Uterus (tissue), 4 donors: ENCODE results near the gene ATP13A2. TPM values are rescaled to one million over a fixed set of nuclear protein-coding genes. Genes with fewer than 3 reads are reported as not detected.

Source experiments
- DNase-seq, 2 donors: peaks; one replicate each; pipeline ENCODE4 v3.0.0-alpha.2; 2019 to 2020
- H3K27ac ChIP-seq, 2 donors: fragments of 200-600 bp; sonication (generic); 1 replicate in 1 of 2; 2 replicates in 1 of 2; pipeline ENCODE4 v1.5.1; 2016 to 2018
- H3K27me3 ChIP-seq, 2 donors: fragments of 200-600 bp; sonication (generic); one replicate each; pipeline ENCODE4 v1.5.1; 2018 to 2019; ENCODE audit warnings: control low read depth in 1 of 2
- H3K36me3 ChIP-seq, 2 donors: fragments of 200-600 bp; sonication (generic); one replicate each; pipeline ENCODE4 v1.5.1; 2019; ENCODE audit warnings: control low read depth in 1 of 2
- H3K4me1 ChIP-seq, 2 donors: fragments of 200-600 bp; sonication (generic); one replicate each; pipeline ENCODE4 v1.5.1; 2018 to 2019; ENCODE audit warnings: control low read depth in 1 of 2
- H3K4me3 ChIP-seq, 2 donors: fragments of 200-600 bp; sonication (generic); 1 replicate in 1 of 2; 2 replicates in 1 of 2; pipeline ENCODE4 v1.5.1; 2018 to 2019; ENCODE audit warnings: mild to moderate bottlenecking in 1 of 2
- H3K9me3 ChIP-seq, 2 donors: fragments of 200-600 bp; sonication (generic); one replicate each; pipeline ENCODE4 v1.5.1; 2019; ENCODE audit warnings: control low read depth in 1 of 2
- POLR2A ChIP-seq, 2 donors: fragments of 450-650 bp; IDR thresholded peaks; one replicate each; pipeline ENCODE4 v1.6.1; 2016; ENCODE audit warnings: antibody characterized with exemption in 2 of 2, mild to moderate bottlenecking in 1 of 2, moderate library complexity in 1 of 2
- intact Hi-C: fragments of 100-400 bp; cut with DNase I; formaldehyde crosslinking; loops from one replicate; pipeline ENCODE4 v1.15.1; 2023; ENCODE audit warnings: low total_unique reads
- total RNA-seq, 4 donors: library from RNA; depleted of rRNA in 3 of 4; stranded (reverse); fragments of >200 nt in 3 of 4; gene quantifications; one replicate each; pipeline versions ENCODE4 v1.1.0 to v1.2.4, GENCODE V29; 2014 to 2023
- TF ChIP-seq, protein P1 (sequence below), 4 experiments: fragments of 200-600 bp in 2 of 4; fragments of 450-650 bp in 2 of 4; sonication (generic) in 2 of 4; IDR thresholded peaks; one replicate each; pipeline ENCODE4 v1.5.1; 2016 to 2019; ENCODE audit warnings: antibody characterized with exemption in 4 of 4, mild to moderate bottlenecking in 2 of 4, moderate library complexity in 1 of 4
- donor health status: DM: yes; HTN: yes; CAD: no.

The ATP13A2 gene
- total RNA-seq, 4 donors from 2014 or later, result 8.5 to 31.4 (median 19.7) TPM

DNA sequence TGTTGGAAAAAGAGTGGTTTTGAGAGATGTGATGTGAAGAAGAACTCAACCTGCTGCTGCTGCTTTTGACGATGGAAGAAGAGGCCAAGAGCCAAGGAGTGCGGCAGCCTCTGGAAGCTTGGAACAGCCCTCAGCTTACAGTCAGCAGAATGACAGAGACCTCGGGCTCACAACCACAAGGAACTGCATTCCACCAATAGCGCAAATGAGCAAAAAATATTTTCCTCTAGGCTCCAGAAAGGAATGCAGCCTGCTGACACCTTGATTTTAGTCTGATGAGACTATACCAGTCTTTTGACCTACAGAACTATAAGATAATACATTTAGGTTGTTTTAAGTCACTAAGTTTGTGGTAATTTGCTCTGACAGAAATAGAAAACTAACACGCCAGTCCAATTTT lies 31.9 kb upstream of the ATP13A2 start:
- no peak for TF ChIP-seq POLR2A (IDR thresholded peaks at IDR 0.05)
- TF ChIP-seq, protein P1, sequence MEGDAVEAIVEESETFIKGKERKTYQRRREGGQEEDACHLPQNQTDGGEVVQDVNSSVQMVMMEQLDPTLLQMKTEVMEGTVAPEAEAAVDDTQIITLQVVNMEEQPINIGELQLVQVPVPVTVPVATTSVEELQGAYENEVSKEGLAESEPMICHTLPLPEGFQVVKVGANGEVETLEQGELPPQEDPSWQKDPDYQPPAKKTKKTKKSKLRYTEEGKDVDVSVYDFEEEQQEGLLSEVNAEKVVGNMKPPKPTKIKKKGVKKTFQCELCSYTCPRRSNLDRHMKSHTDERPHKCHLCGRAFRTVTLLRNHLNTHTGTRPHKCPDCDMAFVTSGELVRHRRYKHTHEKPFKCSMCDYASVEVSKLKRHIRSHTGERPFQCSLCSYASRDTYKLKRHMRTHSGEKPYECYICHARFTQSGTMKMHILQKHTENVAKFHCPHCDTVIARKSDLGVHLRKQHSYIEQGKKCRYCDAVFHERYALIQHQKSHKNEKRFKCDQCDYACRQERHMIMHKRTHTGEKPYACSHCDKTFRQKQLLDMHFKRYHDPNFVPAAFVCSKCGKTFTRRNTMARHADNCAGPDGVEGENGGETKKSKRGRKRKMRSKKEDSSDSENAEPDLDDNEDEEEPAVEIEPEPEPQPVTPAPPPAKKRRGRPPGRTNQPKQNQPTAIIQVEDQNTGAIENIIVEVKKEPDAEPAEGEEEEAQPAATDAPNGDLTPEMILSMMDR (IDR thresholded peaks at IDR 0.05), result no peak
- H3K4me3 ChIP-seq, result no peak overlapping the region
- no peaks in the 10 kb centered on the region for H3K27me3 ChIP-seq
- H3K27ac ChIP-seq, result no peak overlapping the region
- no peaks in the 10 kb centered on the region for H3K36me3 ChIP-seq
- intact Hi-C loops, result no loop called here
- no peak for DNase-seq
- H3K9me3 ChIP-seq, result no peaks in the 10 kb centered on the region
- H3K4me1 ChIP-seq, result peaks cover 0 to 5% of the 10 kb centered on the region in 2 donors

DNA sequence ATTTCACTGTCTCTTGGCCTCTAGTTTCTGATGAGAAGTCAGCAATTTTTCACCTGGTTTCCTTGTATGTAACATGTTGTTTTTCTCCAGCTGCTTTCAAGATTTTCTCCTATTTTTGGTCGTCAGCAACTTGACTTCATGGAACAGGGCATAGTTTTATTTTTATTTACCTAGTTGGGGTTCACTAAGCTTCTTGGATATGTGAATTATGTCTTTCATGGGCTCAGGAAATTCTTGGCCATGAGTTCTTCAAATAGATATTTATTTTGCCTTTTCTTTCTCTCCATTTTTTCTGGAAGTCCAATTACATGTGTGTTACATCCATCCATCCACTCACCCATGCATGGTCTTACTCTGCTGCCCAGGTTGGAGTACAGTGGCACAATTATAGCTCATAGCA lies 28.4 kb upstream of the ATP13A2 start:
- Histone ChIP-seq H3K4me1 (peaks cover 0 to 2% of the 10 kb centered on the region in 2 donors), H3K27ac (no peak overlapping the region), H3K36me3 (no peaks in the 10 kb centered on the region), H3K4me3 (no peak overlapping the region), H3K9me3 (no peaks in the 10 kb centered on the region), H3K27me3 (no peaks in the 10 kb centered on the region)
- intact Hi-C loops, result no loop called here
- TF ChIP-seq, protein P1 (IDR thresholded peaks at IDR 0.05), result no peak
- no peak for TF ChIP-seq POLR2A (IDR thresholded peaks at IDR 0.05)
- no peak for DNase-seq

DNA sequence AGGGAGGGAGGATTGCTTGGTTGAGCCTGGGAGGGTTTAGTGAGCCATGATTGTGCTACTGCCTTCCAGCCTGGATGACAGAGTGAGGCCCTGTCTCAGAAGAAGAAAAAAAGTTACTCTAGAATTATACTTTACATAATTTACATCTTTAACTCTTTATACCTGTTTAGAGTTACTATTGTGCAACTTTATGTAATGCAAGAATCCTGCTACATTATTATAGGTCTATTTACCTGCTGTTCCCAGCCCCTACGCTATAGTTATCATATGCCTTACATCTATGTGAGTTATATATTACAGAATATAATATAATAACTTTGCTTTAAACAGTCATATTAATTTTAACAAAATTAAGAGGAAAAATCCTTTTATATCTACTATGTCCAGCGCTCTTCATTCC lies 27.8 kb upstream of the ATP13A2 start:
- no peak for TF ChIP-seq POLR2A (IDR thresholded peaks at IDR 0.05)
- TF ChIP-seq, protein P1 (IDR thresholded peaks at IDR 0.05), result no peak
- DNase-seq, result no peak
- Histone ChIP-seq H3K9me3 (no peaks in the 10 kb centered on the region), H3K27ac (no peak overlapping the region), H3K4me3 (no peak overlapping the region), H3K4me1 (no peaks in the 10 kb centered on the region), H3K27me3 (no peaks in the 10 kb centered on the region), H3K36me3 (no peaks in the 10 kb centered on the region)
- intact Hi-C loops, result no loop called here

DNA sequence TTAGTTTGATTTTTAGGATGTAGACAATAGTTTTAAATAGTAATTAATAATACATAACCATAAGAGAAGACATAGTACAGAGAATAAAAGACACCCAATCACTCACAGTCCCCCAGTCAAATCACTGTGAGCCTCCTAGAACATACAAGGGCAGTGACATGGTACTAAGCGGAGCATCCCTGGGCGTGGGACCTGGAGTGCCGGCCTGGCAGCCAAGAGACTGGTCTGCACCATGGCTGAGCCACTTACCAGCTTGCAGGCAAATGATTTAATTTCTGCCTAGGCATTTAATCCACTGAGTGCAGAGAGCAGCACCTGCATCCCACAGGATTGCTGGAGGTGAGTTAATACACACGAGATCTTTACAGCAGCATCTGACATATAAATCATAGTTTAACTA lies 21.8 kb upstream of the ATP13A2 start:
- H3K9me3 ChIP-seq, result no peaks in the 10 kb centered on the region
- DNase-seq, result no peak
- TF ChIP-seq POLR2A (IDR thresholded peaks at IDR 0.05), result no peak
- TF ChIP-seq, protein P1 (IDR thresholded peaks at IDR 0.05), result no peak
- no peak overlapping the region for H3K4me3 ChIP-seq
- H3K27ac ChIP-seq, result no peak overlapping the region
- H3K36me3 ChIP-seq, result no peaks in the 10 kb centered on the region
- no peaks in the 10 kb centered on the region for H3K27me3 ChIP-seq
- no peaks in the 10 kb centered on the region for H3K4me1 ChIP-seq
- intact Hi-C loops, result no loop called here

DNA sequence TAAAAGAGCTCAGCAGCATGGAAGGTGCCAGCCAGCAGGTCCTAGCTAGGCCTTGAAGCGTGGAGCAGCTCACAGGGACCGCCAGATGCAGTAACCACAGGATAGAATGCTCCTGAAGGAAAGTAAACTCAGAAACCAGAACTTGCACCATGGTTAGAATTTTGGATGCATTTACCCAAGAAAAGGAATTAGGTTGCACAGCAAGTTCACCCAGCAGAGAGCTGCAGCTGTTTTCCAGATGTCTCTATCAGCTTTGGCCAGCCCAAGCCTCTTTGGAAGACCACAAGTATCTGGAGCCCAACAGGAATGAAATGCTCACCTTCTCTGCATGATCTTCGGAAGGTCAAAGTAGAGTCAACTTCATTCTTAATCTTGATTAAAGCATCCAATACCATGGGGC lies 21.0 kb upstream of the ATP13A2 start:
- H3K4me3 ChIP-seq, result no peak overlapping the region
- no peaks in the 10 kb centered on the region for H3K27me3 ChIP-seq
- H3K9me3 ChIP-seq, result no peaks in the 10 kb centered on the region
- no peaks in the 10 kb centered on the region for H3K4me1 ChIP-seq
- no peaks in the 10 kb centered on the region for H3K36me3 ChIP-seq
- TF ChIP-seq, protein P1 (IDR thresholded peaks at IDR 0.05), result no peak
- TF ChIP-seq POLR2A (IDR thresholded peaks at IDR 0.05), result no peak
- no peak overlapping the region for H3K27ac ChIP-seq
- intact Hi-C loops, result no loop called here
- DNase-seq, result no peak
